GM18520 (cell line): ENCODE results near the gene CHN2.

Experiments
- ATAC-seq: cut with Tn5 transposase; IDR thresholded peaks from one replicate; pipeline ENCODE4 v1.9.1; 2021; ENCODE audit not compliant: unreplicated experiment

Gene CHN2

DNA sequence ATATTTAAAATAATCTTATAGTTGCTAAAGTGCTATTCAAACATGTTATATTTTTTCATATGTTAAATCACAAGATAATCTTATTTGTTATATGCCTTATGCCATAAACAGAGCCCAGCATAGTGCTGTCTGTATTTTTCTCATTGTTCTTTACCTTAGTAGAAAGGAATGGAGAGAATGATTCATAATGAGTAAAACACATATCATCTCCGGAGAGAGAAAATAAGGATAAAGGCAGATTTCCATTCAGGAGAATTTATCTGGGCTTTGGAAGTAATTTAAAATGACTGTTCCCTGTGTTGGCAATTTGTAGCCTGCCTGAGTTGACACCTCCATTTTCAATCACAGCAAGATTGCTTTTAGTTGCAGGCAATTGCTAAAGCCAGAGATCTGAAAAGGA, 30.2 kb downstream of the CHN2 start:
- no peak for ATAC-seq

DNA sequence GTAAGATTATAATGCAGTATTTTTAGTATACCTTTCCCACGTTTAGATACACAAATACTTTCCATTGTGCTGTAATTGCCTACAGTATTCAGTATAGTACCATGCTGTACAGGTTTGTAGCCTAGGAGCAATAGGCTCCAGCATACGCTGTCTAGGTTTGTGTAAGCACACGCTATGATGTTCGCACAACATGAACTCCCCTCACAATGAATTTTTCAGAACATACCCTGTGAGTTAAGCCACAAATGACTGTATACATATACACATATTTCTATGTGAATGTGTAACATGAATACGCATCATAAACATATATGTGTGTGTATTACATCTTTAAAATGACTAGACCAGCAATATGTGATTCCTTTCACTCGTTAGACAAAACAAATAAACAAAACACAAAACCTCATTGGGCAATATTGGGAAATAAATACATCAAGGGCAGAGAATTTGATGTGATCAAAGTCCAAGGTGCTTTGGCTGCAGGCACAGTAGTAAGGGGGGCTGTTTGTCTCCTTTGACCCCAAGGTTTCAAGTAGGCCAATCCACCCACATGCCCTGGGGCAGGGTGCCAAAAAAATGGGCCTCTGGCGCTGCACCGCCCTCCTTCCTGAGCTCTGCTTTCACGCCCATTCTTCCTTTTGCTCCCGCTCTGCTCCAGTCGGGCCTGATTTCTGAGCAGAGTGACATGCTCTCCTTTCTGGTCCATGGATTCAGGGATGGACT, 33.9 kb downstream of the CHN2 start:
- ATAC-seq, result no peak

DNA sequence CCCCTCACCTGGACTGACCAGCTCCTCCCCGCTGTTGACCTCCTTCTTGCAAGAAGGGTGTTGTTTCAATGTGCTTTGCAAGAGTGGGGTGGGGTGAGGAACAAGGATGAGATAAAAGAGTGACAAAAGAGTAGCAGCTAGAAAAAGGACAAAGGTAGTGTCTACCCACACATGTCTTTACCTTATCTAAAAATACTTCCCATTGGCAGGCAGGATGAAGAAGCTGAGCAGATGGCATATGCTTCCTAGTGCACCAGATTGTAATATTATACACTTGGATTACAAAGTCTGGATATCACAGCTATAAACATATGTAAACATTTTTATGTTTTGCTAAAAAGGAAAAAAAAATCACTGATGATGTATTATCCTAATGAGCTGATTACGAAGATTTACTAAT, 34.5 kb downstream of the CHN2 start:
- ATAC-seq, result no peak

- no peak for ATAC-seq
These were observed 35.4 kb downstream of the CHN2 start for GRCh38 chr7:29229946-29230345.

DNA sequence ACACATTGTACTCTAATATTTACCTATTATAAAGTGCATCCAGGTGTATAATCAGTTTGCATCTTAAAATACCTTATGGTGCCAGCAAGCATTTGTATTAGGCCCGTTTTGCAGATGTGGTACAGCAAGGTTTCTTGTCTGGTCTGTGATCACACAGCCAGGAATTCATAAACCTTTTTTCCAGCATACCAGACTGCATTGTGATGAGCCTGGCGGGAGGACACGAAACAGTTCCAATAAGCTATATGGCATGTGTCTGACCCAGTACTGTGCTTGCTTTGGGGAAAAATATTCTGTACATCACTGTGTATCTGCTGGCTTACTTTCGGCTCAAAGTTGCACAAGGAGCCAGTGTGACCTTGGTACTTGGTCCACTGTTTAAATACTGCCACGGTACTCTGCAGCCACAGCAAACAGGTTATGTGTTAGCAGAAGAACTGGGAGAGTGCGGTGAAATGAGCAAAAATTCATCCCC, 36.3 kb downstream of the CHN2 start:
- ATAC-seq, result no peak

DNA sequence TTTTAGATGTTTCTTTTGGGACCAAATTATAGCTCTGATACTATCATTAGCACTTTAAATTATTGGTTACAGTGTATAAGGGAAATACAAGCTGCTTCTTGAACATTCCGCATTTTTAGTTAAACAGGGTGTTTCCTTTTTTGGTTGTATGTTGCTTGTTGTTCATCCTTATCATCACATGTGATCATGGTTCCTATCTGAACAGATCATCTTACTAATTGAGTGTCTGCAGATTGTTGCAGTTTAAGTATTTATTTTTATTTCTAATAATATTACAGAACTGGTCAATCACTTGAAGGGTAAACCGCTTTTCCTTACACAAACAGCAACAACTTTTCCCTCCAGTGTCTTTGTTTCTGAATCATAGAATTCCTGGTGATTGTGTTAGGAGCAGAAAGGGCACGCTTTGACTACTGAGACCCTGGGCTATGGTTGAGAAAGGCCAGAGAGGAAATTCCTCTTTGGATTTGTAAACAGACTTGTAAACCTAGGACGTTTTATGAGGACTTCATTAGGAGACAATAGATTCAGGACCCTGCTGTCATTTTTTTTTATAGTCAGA, 37.2 kb downstream of the CHN2 start:
- no peak for ATAC-seq

DNA sequence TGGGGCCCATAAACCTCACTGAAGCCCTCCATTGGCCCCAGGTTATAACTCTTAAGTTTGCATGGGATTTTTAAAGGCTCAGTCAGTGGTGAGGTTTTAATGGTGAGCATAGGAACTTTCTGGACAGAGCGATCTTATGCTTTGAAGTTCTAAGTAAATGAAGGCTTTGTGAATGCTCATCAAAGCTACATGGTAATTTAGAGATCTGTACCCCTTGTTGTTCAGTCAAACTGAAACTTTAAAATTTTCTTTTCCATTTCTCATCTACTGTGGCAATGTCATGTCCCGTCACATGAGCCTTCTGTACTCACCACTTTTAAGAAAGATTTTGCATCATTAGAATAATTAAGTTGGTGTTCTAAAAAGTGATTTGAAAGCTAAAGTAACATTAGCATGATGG, 39.9 kb downstream of the CHN2 start:
- no peak for ATAC-seq

DNA sequence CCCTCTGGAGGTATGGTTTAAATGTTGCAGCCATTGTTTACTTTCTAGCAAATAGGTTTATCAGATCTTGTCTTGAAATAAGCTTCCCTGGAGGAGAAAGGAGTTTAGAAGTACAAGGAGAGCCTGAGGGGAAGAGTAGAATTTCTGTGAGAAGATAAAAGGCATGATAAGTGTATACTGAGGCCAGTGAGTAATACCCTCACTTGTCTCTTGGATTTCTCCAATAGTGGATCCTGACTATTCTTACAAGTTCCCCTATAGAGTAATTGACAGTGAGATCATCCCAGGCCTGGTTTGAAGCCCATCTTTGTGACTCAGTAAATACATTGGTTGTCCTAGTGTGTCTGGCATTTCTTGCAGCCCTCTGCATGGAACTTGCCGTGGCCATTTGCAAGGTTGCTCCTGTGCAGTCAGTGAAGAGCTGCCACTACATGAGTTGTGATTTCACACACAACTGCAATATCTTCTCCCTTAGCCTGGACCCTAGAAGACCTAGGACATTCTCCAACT, 41.6 kb downstream of the CHN2 start:
- ATAC-seq, result no peak

- ATAC-seq, result no peak
These were observed 42.1 kb downstream of the CHN2 start for GRCh38 chr7:29236649-29237048.

DNA sequence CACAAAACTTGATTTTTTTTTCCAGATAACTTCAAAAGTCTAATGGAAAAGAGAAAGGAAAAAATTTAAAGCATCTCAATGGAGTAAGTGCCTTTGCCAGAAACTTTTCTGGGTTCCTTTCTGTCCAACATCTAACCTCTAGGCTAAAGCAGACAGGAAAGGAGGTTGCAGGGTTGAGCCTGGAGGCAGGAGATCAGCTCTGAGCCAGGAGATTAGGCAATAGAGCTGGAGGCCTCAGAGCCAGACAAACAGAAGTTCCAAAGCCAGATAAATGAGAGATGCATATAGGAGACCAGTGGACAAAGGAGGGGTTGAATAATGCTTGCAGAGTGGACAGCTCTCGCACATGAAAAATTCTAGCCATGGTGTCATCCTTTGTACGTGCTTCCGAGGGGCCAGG, 42.9 kb downstream of the CHN2 start:
- no peak for ATAC-seq

GRCh38 chr7:29239638-29240037, 45.1 kb downstream of the CHN2 start:
- ATAC-seq, result no peak

GRCh38 chr7:29242265-29242664, 47.7 kb downstream of the CHN2 start:
- ATAC-seq, result no peak

- no peak for ATAC-seq
These were observed 49.5 kb downstream of the CHN2 start for GRCh38 chr7:29243910-29244655.

- ATAC-seq, result no peak
These were observed 52.8 kb downstream of the CHN2 start for GRCh38 chr7:29247224-29247962.

DNA sequence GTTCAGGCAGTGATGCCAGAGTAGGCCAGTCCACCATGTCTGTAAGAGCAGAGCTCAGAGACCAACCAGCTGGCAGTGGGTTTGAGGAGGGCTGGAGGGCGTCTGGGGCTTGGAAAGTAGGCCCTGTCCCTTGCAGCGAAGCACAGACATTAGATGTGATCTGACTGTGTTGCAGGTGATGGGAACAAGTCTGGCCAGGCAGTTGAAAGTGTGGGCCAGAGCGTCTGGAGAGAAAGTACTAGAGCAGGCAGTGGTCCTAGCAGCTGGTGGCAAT, 53.3 kb downstream of the CHN2 start:
- ATAC-seq, result no peak

DNA sequence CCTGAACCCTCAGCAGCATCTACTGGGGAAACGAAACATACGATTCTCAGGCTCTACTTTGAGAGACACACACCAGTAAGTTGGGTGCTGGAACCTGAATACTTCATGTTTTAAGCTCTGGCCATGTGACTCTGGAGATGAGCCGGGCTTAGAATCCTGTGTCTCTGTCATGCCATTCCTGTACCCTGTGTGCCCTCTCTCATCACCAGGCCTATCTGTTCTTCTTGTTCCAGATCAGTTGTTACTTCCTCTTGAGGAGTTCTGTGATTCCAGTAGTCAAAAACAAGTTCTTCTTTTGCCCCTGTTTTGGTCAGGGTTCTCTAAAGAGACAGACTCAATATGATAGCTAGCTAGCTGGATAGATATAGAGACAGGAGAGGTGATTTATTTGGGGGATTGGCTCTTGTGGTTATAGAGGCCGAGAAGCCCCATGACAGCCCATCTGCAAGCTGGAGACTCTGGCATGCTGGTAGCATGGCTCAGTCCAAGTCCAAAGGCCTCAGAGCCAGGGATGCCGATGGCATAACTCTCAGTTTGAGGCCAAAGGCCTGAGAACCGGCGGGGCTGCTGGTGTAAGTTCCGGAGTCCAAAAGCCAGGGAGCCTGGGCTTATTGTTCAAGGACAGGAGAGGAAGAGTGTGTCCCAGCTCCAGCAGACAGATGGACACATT, 54.3 kb downstream of the CHN2 start:
- ATAC-seq, result no peak

- ATAC-seq, result no peak
These were observed 54.8 kb downstream of the CHN2 start for GRCh38 chr7:29249383-29249750.

DNA sequence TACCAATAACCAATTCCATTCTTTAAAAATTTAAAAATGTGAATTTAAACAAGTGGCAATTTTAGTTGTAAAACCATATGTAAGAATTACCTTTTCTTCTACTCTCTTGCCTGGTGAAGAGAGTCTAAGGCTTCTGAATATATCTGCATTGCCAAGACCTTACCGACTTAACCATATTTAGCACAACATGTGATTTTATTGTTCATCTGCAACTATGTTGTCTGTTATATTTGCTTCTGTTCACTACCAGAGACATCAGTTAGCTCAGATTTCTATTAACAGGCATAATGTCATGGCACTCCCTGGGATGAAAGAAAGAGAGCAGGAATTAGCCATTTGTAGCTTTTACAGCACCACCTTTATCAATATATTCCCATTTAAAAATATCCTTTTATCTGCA, 55.3 kb downstream of the CHN2 start:
- ATAC-seq, result no peak

GRCh38 chr7:29253225-29253624, 58.6 kb downstream of the CHN2 start:
- ATAC-seq, result no peak

- no peak for ATAC-seq
These were observed 60.0 kb downstream of the CHN2 start for GRCh38 chr7:29254591-29254990.

- no peak for ATAC-seq
These were observed 60.8 kb downstream of the CHN2 start for GRCh38 chr7:29255199-29255878.
